Left forelimb (tissue), 1 donor: ENCODE results near the gene S100A16.
"Not testable (repeated sequence)": the region's sequence is repeated elsewhere in the genome, so short reads cannot be mapped to it uniquely, and the experiment has no call there.

Experiments used
- DNase-seq: peaks from one replicate; pipeline ENCODE4 v3.0.0-alpha.2; 2018; ENCODE audit warnings: low spot score

S100A16 gene

DNA sequence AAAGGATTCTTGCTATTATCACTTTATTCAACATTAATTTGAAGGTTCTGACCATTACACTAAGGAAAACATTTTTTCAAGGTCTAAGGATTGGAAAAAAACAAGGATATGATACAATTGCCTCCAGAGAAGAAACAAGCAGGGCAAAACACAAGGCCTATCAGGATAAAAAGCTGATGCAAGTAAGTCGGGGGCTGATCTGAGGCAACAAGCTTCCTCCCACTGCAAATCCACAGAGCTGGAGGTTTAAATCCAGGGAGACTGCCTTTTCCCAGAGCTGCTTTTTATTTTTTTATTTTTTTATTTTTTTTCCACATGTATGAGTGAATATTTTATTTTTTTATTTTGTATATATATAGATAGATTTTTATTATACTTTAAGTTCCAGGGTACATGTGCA, 27.9 kb downstream of the S100A16 start:
- DNase-seq: no peak

DNA sequence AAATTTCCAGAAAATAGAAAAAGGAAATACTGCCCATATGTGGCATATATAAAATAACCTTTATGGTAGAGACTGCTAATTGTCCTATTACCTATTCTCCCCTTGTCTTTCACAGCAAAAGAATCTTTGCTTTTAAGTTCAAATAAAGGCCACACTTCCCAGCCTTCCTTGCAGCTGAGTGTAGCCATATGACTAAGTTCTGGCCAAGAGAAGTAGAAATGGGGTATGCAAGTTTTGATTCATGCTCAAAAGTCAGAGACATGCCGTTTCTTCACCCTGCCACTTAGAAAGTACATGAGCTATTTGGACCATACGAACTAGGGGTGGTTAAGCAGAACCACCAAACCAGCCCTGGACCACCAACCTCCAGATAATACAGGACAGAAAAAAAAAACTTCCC, 29.0 kb downstream of the S100A16 start:
- DNase-seq: no peak

DNA sequence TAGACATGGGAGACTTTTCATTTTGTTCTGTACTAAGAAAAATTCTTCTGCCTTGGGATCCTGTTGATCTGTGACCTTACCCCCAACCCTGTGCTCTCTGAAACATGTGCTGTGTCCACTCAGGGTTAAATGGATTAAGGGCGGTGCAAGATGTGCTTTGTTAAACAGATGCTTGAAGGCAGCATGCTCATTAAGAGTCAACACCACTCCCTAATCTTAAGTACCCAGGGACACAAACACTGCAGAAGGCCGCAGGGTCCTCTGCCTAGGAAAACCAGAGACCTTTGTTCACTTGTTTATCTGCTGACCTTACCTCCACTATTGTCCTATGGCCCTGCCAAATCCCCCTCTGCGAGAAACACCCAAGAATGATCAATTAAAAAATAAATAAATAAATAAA, 29.4 kb downstream of the S100A16 start:
- not testable (repeated sequence) for DNase-seq

DNA sequence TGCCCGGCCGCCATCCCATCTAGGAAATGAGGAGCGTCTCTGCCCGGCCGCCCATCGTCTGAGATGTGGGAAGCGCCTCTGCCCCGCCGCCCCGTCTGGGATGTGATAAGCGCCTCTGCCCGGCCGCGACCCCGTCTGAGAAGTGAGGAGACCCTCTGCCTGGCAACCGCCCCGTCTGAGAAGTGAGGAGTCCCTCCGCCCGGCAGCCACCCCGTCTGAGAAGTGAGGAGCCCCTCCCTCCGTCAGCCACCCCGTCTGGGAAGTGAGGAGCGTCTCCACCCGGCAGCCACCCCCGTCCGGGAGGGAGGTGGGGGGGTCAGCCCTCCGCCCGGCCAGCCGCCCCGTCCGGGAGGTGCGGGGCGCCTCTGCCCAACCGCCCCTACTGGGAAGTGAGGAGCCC, 30.1 kb downstream of the S100A16 start:
- DNase-seq: not testable (repeated sequence)

DNA sequence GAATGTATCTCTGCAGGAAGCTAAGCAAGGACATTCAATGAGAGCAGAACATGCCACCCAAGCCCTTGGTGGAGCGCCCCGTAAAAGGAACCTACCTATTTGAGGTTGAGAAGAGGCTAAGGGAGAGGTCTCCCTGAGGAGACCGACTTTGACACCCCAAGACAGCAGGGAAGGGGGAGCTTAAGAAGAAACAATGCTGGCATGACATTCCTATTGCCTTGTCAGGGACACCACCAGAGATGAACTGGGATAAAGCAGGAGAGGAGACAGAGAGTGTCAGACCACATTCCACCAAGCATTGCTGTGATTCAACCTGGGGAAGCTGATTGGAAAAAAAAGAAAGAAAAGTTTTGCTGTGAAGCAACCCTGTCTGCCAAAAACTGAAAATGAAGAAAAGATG, 34.0 kb downstream of the S100A16 start:
- no peak for DNase-seq

DNA sequence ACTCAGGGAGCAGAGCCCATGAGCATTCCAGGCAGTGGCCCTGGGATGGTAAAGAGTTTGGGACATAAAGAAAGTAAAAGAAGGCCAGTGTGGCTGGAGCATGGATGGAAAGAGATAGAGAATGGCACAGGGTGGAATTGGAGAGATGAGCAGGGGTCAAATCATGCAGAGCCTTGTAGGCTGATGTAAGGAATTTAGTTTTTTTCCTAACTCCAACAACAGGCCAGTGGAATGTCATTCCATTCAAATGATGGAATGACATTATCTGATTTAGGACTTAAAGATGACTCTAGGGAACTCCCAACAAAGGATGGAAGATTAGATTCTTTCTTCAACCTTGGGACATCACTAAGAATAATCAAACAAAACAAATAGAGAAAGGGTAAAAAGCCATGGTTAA, 34.4 kb downstream of the S100A16 start:
- no peak for DNase-seq

DNA sequence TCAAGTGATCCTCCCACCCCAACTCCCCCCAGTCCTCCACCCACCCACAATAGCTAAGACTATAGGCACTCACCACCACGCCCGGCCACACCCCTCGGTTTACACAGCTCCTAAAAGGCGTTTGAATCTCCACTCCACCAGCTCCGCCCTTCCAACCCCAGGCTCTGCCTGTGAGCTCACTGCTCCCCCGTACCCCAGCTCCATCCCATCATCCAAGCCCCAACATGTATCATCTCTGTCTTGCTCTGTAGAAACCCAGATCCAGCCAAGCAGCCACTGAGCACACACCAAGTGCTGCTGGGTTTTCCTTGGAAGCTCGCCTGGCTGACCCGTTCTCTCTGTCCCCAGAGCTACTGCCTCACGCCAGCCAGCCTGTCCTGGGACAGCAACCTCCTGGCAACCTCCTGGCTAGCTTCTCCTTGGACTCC, 35.3 kb downstream of the S100A16 start:
- no peak for DNase-seq

DNA sequence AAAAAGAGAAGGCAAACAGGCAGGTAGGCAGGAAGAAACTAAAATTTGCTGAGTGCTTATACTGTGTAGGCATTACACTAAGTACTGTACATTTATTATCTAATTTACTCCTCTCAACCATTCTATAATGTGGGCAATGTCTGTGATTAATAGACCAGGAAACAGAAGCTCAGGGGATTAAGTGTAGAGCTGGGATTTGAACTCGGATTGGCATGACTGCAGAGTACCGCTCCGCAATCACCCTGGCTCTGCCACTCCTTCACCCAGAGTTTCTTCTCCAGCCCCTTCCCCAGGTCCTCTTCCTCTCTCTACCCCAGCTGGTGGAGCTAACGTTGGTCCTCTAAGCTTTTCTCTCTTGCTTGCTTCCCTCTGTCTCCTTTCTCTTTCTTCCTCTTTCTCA, 35.8 kb downstream of the S100A16 start:
- DNase-seq: no peak

DNA sequence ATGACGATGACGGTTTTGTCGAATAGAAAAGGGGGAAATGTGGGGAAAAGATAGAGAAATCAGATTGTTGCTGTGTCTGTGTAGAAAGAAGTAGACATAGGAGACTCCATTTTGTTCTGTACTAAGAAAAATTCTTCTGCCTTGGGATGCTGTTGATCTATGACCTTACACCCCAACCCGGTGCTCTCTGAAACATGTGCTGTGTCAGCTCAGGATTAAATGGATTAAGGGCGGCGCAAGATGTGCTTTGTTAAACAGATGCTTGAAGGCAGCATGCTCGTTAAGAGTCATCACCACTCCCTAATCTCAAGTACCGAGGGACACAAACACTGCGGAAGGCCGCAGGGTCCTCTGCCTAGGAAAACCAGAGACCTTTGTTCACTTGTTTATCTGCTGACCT, 37.4 kb downstream of the S100A16 start:
- not testable (repeated sequence) for DNase-seq

DNA sequence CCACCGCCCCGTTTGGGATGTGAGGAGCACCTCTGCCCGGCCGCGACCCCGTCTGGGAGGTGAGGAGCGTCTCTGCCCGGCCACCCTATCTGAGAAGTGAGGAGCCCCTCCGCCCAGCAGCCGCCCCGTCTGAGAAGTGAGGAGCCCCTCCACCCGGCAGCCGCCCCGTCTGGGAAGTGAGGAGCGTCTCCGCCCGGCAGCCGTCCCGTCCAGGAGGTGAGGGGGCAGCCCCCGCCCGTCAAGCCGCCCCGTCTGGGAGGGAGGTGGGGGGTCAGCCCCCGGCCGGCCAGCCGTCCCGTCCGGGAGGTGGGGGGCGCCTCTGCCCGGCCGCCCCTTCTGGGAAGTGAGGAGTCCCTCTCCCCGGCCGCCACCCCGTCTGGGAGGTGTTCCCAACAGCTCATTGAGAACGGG, 37.9 kb downstream of the S100A16 start:
- not testable (repeated sequence) for DNase-seq

DNA sequence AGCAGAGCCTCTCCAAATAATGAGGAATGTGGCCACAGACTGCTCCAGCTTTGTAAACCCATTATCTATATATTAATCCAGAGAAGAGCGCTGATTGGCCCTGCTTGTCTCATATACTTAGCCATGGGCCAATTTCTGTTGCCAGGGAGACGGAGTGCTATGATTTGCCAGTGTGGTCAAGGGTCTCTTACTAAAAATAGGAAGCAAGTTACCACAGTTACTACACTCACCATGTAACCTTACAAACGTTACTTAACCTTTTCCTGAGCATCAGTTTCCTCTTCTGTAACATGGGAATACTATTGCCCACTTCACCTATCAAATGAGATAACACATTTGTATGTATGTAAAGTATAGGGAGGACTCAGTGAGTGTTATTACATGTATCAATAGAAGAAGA, 39.6 kb downstream of the S100A16 start:
- no peak for DNase-seq

DNA sequence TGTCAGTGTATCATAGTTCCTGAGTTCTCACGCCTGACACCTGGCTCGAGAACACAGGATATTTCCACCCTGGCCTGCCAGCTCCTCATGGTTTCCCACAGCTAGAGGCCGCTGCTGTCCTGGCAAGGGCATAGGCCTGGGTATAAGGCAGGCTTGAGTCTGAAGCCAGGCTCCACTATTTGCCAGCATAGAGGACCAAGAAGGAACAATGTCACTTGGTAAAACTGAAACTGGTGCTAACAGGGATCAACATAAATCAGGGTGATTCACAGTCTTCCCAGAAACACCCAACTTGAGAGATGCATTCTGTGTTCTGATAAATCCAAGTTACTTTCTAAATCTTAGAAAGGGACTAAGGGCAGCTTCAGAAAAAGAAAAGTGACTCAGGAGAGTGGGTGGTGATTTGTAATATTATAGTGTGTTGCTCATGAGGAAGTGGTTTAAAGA, 40.3 kb downstream of the S100A16 start:
- no peak for DNase-seq

DNA sequence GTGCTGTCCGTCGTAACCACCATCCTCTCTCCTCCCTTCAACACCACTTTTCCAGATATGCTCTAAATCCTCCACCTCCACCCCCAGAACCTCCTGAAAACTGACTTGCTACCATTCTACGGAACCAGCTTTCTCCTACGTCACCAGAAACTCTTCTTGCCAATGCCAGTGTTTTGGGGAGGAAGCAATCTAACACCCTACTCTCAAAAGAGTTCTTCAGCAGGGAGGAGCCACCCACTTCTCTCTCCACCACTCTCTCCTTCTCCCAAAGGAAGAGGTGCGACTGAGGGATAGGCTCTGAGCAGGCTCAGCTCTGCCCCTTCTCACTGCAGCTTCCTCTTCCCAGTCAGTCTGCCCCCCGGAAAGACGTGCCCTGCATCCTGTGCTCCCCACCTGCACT, 41.2 kb downstream of the S100A16 start:
- DNase-seq: no peak

DNA sequence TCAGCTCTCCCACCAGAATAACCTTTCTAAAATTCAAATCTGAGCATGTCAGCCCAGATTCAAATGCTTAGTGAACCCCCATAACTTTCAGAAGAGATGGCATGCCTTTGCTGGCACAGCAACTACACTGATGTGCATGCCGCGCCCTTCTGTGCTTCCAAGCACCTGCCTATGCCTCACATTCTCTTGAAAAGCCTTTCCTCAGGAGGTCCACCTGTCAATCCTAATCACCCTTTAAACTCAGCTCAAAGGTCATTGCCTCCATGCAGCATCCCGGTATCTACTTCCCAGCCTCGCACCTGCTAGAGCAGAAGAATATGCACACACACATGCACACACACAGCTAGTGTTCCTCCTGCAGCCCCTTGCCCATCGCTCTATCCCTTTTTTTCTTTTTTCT, 42.1 kb downstream of the S100A16 start:
- no peak for DNase-seq

DNA sequence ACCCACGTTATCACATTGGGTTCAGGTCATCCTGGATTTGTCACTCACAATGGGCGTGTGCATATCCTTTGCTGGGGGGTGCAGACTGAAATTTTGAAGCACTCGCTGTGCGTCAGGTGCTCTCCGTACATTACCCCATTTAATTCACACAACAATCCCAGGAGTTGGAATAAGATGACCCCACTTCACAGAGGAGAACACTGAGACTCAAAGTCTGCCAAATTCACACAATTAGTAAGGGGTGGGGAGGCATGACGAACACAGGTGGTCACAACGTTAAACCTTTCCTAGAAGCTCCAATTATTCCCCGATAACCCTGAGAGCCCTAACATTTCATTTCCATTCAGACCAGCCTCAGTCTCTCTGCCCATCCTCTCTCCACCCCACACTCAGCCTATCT, 43.5 kb downstream of the S100A16 start:
- no peak for DNase-seq

DNA sequence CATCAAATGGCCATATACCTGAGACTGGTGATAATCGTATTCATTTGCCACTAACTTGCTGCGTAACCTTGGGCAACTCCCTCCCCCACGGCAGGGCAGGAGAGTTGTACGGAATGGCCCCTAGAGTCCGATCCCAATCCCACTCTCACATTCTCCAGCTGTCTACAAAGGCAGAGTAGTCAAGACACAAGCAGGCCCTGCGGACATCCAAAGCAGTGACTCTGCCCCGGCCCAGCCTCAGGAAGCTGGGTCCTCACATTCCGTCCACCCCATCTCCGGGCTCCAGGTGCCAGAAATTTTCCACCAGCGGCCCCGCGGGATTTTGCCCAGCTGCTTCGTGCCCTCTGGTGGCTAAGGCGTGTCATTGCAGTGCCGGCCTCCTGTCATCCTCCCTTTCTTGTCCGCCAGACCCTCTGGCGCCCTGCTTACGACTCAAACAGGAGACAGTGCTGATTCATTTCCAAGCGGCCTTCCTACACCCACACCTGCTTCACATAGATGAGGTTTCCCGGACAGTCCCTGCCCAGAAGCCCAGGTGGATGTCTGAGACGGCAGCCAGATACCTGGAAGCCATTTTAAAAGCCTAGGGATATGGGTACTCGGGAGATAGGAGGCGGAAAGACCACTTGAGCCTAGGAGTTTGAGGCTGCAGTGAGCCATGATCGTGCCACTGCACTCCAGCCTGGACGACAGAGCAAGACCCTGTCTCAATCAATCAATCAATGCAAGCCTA, 44.4 kb downstream of the S100A16 start:
- peak; percentile 92 for DNase-seq

DNA sequence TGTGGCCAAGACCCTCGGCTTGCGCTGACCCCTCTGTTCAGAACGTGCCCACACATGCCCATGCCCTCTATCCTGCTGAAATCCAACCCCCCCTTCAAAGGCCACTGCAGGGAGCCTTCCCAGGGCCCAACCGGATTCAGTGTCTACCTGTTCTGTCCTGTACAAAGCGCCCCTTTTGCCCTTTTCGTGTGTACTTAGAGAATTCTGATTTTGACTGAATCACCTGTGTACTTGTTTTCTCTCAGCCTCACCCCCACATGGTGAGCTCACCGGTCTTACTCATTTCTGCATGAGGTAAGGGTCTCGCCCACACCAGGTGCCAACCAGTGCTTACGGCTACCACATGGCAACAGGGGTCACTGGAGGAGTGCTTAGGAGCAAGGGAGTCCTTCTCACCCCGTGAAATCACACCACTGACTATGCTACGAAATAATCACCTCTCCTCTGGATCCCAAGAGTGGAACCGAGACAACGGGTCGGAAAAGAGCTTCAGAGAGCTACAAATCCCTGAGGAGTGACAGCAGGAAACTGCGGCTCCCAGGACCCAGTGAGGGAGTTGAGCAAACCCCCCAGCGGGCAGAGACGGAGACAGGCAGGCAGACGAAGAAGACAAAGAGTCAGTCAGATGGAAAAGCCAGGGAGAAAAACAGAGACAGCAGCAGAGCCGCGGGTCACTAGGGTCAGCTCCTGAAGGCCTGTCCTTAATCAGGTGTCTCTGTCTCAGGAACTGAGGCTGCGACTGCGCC, 45.1 kb downstream of the S100A16 start:
- no peak for DNase-seq

DNA sequence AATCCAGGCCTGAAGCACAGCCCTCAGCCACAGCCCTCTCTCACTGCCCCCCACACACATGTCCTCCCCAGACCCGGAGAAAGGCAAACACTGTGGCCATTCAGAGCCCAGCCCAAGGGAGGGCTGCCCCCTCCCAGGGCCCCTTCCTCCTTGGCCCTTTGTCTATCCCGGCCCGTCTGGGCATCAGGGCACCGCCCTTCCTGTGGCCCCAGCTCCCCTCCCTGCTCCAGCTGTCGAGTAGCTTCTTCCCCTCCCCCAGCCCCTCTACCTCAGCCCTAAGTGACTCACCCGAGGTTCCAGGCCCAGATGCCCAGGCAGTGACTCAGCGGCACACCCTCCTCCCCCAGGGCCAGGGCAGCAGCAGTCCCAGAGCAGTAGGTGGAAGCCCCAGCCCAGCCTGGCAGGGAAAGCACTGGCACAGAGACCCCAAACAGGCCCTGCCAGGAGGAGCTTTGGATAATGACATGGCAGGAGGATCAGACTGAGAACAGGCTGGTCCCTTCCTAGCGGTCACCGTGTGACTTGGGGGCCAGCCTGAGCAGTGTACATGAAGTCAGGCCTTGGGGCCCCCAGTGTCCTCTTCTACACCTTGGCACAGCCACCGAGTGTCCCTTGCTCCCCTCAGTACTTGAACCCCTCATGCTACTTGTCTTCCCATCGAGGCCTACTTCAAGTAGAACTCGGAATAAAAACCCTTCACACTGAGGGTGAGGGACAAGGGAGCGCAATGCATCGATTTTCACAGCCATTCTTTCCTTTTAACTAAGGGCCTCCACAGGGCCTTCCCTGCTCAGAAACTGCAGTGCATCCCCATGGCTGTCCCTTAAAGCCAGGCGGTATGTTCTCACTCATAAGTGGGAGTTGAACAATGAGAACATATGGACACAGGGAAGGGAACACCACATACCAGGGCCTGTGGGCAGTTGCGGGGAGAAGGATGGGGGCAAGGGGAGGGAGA, 46.2 kb downstream of the S100A16 start:
- DNase-seq: peak; percentile 89

DNA sequence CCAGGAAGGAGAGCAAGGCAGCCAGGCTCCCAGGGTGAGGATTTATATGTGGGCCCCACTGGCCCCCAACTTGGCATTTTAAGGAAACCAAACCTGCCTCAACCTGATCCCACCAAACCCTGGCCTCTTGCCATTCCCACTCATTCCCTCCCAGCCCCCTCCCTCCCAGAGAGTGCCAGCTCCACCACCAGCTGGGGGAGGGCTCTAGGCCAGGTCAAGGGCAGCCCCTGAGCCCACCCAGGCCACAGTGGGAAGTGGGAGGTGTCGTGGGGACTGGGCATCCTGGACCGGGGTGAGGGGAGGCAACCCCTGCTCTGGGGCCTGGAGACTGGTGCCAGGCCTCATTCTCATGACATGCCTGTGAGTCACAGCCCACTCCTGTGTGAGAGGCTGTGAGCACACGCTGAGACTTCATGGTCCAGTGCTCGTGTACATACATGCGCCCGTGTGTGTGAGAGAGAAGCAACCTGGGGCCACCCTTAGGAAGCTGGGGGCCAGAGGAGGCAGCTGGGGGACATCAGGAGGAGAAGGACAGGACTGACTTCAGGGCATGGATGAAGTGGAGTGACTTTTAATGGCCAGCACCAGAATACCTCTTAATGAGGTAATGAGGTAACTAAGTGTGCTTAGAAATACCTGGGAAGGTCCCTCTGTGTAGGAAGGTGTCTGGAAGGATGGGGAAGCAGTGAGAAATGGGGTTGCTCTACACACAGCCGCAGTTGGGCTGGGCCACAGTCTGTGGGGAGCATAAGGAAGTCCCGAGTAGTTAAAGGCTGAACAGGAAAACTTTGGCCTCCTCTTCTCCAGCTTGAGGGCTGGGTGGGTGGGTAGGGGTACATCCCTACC, 47.2 kb downstream of the S100A16 start, which contains the start of gene S100A2:
Gene S100A2 (minus strand): TSS at position 316 of the 846 bp plus-strand sequence. CDS start 1,967 bp downstream, outside the sequence.
- DNase-seq: no peak

DNA sequence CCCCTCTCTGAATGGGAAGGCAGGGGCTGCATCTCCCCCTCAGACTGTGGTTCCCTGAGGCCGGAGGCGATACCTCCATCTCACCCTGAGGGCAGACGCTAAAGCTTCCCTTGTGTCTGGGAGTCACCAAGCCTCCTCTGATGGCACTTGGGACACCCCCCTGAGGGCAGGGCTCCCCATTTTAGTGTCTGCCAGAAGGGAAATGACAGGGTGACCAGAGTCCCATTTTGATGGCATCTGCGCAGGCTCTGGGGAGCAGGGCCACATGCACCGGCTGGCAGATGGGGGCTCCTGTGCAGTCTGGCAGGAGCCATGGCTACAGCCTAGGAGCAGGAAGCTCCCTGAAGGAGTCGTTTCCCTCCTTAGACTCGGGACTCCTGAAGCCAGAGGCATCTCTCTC, 48.9 kb downstream of the S100A16 start:
- DNase-seq: no peak

DNA sequence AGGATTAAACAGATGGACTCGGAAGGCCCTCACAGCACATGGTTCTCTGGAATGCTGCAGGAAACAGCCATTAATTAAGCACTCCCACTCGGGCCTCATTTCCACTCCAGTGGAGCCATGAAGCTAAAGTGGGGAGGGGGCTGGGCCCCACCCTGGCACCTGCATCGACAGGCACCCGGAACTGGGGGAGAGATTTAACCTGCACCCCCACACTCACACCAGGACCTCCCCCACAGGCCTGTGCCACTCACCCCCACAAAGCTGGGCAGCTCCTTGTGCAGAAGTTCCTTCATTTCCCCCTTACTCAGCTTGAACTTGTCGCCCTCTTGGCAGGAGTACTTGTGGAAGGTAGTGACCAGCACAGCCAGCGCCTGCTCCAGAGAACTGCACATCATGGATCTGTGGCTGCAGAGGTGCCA, 49.4 kb downstream of the S100A16 start:
- DNase-seq: no peak
